BLaER1 treated with 17β-estradiol and CSF1 and Interleukin-3, amounts not matched to agents 10 nM and 100 nM (cell line): ENCODE results near the gene ANTKMT.

Experiments used
- H3K27ac ChIP-seq, 11 experiments: shearing (Covaris generic); formaldehyde crosslinking; 2 replicates each; pipeline ENCODE4 v1.8.1; 2022
- H3K27me3 ChIP-seq, 11 experiments: shearing (Covaris generic); formaldehyde crosslinking; 2 replicates each; pipeline ENCODE4 v1.8.1; 2022
- H3K36me3 ChIP-seq, 11 experiments: shearing (Covaris generic); formaldehyde crosslinking; 2 replicates each; pipeline ENCODE4 v1.8.1; 2022
- H3K4me1 ChIP-seq, 10 experiments: shearing (Covaris generic); formaldehyde crosslinking; 2 replicates each; pipeline ENCODE4 v1.8.1; 2022
- H3K4me2 ChIP-seq, 11 experiments: shearing (Covaris generic); formaldehyde crosslinking; 2 replicates each; pipeline ENCODE4 v1.8.1; 2022
- H3K4me3 ChIP-seq, 10 experiments: shearing (Covaris generic); formaldehyde crosslinking; 2 replicates each; pipeline ENCODE4 v1.8.1; 2022
- H3K9ac ChIP-seq, 11 experiments: shearing (Covaris generic); formaldehyde crosslinking; 2 replicates each; pipeline ENCODE4 v1.8.1; 2022
- H3K9me3 ChIP-seq, 11 experiments: shearing (Covaris generic); formaldehyde crosslinking; replicated peaks in 1 of 11; 2 replicates each; pipeline ENCODE4 v1.8.1; 2022
- H4K20me1 ChIP-seq, 11 experiments: shearing (Covaris generic); formaldehyde crosslinking; 2 replicates each; pipeline ENCODE4 v1.8.1; 2022
- Cebpa-rat ChIP-seq, 11 experiments: shearing (Covaris generic); IDR thresholded peaks; 2 replicates each; pipeline ENCODE4 v1.8.1; 2022

ANTKMT gene, protein sequence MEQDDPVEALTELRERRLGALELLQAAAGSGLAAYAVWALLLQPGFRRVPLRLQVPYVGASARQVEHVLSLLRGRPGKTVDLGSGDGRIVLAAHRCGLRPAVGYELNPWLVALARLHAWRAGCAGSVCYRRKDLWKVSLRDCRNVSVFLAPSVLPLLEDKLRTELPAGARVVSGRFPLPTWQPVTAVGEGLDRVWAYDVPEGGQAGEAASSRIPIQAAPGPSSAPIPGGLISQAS

DNA sequence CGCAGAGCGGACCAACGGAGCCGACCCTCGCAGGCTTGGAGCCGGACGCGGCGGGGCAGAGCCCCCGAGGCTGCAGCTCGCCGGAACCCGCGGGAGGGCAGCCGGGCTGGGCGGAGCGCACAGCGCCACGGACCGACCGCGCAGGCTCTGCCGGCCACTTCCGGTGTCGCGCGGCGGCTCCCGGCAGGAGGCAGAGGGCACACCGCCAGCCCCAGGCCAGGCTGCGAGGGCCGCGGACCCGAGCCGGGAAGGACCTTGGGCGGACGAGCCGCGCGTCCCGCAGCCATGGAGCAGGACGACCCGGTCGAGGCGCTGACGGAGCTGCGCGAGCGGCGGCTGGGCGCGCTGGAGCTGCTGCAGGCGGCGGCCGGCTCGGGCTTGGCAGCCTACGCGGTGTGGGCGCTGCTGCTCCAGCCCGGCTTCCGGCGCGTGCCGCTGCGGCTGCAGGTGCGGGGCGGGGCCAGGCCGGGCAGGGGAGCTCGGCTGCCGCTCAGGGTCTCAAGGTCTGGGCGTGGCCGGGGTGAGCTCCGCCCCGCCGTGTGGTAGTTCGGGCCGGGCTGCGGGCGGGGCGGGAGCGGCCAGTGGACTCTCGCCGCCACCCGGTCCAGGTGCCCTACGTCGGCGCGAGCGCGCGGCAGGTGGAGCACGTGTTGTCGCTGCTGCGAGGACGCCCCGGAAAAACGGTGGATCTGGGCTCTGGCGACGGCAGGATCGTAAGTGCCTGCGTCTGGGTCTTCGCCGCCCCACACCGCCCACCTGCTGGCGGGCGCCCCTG, at the start of gene ANTKMT:
TSS of gene ANTKMT (plus strand) at position 157 of the 775 bp plus-strand sequence. CDS start at position 286, 129 bp downstream.
- H3K4me2 ChIP-seq = peak within 1 kb of the TSS; percentile 96 to 100 (median 100)
- peaks cover 32 to 96% (median 76%) of the 10 kb centered on the region in 11 experiments; a peak in 21 of 22 replicates for H4K20me1 ChIP-seq
- H3K27ac ChIP-seq = peak within 1 kb of the TSS; percentile 20 to 86 (median 79); a peak in 21 of 22 replicates

DNA sequence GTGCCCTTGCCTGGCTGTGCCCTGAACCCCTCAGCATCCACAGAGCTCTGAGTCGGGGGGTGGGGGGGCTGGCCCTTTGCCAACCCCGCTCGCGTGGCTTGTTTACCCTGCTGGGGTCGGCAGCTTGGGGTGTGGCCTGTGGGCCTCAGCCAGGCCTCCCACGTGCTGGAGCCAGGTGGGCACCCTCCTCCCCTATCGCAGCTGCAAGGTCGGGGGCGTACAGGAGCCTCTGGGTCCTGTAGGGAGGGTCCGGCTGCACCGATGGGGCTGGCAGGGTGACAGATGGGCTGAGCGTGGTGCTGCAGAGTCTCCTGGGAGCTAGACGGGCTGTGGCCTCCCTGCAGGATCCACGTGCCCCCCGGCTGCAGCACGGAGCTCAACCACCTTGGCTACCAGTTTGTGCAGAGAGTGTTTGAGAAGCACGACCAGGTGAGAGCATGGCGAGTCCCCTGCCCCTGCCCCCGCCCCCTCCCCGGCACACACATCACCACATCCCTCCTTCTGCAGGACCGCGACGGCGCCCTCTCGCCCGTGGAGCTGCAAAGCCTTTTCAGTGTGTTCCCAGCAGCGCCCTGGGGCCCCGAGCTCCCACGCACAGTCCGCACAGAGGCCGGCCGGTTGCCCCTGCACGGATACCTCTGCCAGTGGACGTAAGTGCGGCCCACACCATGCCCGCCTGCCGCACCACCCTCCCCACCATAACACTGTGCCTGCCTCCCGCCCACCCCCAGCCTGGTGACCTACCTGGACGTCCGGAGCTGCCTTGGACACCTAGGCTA, 49.4 kb upstream of the ANTKMT start:
- Histone ChIP-seq H3K9me3 (no peaks in the 10 kb centered on the region), H3K4me3 (no peak overlapping the region), H3K4me1 (peaks cover 22 to 42% (median 31%) of the 10 kb centered on the region in 10 experiments), H3K27ac (no peak overlapping the region), H3K4me2 (no peak overlapping the region), H3K9ac (peak overlapping the region in 1 of 11 experiments; percentile 29; a peak in 2 of 22 replicates), H3K36me3 (peaks cover 49 to 59% (median 52%) of the 10 kb centered on the region in 11 experiments), H3K27me3 (peaks cover 12 to 29% (median 17%) of the 10 kb centered on the region in 11 experiments), H4K20me1 (peaks cover 34 to 82% (median 75%) of the 10 kb centered on the region in 11 experiments; a peak in 21 of 22 replicates)
- no peak for TF ChIP-seq Cebpa-rat (IDR thresholded peaks at IDR 0.05)

More for the DNA sequence above, at the start of gene ANTKMT:
- H3K4me3 ChIP-seq = peak within 1 kb of the TSS; percentile 67 to 80 (median 73)
- peaks cover 58 to 99% (median 96%) of the 10 kb centered on the region in 10 experiments for H3K4me1 ChIP-seq
- no peak for TF ChIP-seq Cebpa-rat (IDR thresholded peaks at IDR 0.05)
- peaks cover 5 to 61% (median 10%) of the 10 kb centered on the region in 11 experiments for H3K27me3 ChIP-seq
- 0 out of 22 replicates have a peak, but pooled peaks cover 0 to 6% (median 0%) of the 10 kb centered on the region in 11 experiments for H3K36me3 ChIP-seq
- peak within 1 kb of the TSS; percentile 73 to 87 (median 81) for H3K9ac ChIP-seq
- no peaks in the 10 kb centered on the region for H3K9me3 ChIP-seq

DNA sequence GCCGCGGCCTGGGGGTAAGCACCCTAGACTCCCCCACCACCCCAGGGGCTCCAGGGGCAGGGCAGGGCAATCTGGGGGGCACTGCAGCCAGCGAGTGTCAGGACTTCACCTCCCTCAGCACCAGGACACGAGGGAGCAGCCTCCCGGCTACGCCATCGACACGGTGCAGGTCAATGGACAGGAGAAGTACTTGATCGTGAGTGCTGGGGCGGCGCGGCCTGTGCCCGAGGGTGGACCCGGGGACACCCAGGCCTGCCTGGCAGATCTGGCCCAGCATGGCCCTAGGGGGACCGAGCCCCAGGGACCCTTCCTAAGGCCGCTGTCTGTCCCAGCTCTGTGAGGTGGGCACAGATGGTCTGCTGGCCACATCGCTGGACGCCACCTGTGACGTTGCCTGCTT, 48.6 kb upstream of the ANTKMT start:
- peaks cover 49 to 59% (median 52%) of the 10 kb centered on the region in 11 experiments for H3K36me3 ChIP-seq
- peaks cover 14 to 35% (median 26%) of the 10 kb centered on the region in 10 experiments for H3K4me1 ChIP-seq
- H3K9me3 ChIP-seq = no peaks in the 10 kb centered on the region
- peaks cover 34 to 90% (median 82%) of the 10 kb centered on the region in 11 experiments; a peak in 21 of 22 replicates for H4K20me1 ChIP-seq
- peaks cover 12 to 29% (median 17%) of the 10 kb centered on the region in 11 experiments for H3K27me3 ChIP-seq
- TF ChIP-seq Cebpa-rat (IDR thresholded peaks at IDR 0.05) = no peak
- H3K4me3 ChIP-seq = no peak overlapping the region
- no peak overlapping the region for H3K9ac ChIP-seq
- H3K4me2 ChIP-seq = no peak overlapping the region
- H3K27ac ChIP-seq = no peak overlapping the region

DNA sequence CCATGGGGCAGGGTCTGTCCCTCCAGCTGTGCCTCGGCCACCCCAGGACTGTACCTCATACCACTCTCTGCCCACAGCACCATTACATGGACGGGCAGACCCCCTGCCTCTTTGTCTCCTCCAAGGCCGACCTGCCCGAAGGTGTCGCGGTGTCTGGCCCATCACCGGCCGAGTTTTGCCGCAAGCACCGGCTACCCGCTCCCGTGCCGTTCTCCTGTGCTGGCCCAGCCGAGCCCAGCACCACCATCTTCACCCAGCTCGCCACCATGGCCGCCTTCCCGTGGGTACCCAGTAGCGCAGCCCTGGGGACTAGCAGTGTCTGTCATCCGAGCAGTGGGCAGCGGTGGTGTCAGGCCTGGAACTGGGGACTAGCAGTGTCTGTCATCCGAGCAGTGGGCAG, 48.1 kb upstream of the ANTKMT start:
- Histone ChIP-seq H3K27ac (no peak overlapping the region), H3K4me3 (no peak overlapping the region), H3K36me3 (peaks cover 49 to 59% (median 52%) of the 10 kb centered on the region in 11 experiments), H3K4me2 (no peak overlapping the region), H3K9me3 (no peaks in the 10 kb centered on the region), H3K27me3 (peaks cover 12 to 29% (median 17%) of the 10 kb centered on the region in 11 experiments), H4K20me1 (peaks cover 34 to 95% (median 82%) of the 10 kb centered on the region in 11 experiments; a peak in 21 of 22 replicates), H3K4me1 (peaks cover 11 to 32% (median 22%) of the 10 kb centered on the region in 10 experiments), H3K9ac (no peak overlapping the region)
- no peak for TF ChIP-seq Cebpa-rat (IDR thresholded peaks at IDR 0.05)

DNA sequence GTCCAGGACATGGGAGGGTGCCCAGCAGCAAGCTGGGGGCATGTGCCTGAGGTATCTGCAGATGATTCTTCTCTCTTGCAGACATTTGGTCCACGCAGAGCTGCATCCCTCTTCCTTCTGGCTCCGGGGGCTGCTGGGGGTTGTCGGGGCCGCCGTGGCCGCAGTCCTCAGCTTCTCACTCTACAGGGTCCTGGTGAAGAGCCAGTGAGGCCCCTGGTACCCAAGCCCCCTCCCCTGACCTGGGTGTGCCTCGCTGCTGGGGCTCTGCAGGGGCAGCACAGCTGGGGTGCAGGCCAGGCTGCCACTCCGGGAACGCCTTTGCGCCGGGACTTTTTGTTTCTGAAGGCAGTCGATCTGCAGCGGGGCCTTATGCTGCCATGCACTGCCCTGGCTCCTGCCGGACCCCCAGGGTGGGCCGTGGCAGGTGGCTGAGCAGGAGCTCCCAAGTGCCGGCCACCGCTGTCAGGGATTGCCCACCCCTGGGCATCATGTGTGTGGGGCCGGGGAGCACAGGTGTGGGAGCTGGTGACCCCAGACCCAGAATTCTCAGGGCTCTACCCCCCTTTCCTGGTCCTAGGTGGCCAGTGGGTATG, 47.5 kb upstream of the ANTKMT start:
- H3K4me2 ChIP-seq = no peak overlapping the region
- H4K20me1 ChIP-seq = peaks cover 34 to 99% (median 84%) of the 10 kb centered on the region in 11 experiments; a peak in 21 of 22 replicates
- peaks cover 49 to 59% (median 52%) of the 10 kb centered on the region in 11 experiments for H3K36me3 ChIP-seq
- no peak overlapping the region for H3K9ac ChIP-seq
- H3K4me1 ChIP-seq = peaks cover 11 to 32% (median 23%) of the 10 kb centered on the region in 10 experiments
- no peak overlapping the region for H3K27ac ChIP-seq
- H3K9me3 ChIP-seq = no peaks in the 10 kb centered on the region
- TF ChIP-seq Cebpa-rat (IDR thresholded peaks at IDR 0.05) = no peak
- peaks cover 12 to 29% (median 17%) of the 10 kb centered on the region in 11 experiments for H3K27me3 ChIP-seq
- no peak overlapping the region for H3K4me3 ChIP-seq

DNA sequence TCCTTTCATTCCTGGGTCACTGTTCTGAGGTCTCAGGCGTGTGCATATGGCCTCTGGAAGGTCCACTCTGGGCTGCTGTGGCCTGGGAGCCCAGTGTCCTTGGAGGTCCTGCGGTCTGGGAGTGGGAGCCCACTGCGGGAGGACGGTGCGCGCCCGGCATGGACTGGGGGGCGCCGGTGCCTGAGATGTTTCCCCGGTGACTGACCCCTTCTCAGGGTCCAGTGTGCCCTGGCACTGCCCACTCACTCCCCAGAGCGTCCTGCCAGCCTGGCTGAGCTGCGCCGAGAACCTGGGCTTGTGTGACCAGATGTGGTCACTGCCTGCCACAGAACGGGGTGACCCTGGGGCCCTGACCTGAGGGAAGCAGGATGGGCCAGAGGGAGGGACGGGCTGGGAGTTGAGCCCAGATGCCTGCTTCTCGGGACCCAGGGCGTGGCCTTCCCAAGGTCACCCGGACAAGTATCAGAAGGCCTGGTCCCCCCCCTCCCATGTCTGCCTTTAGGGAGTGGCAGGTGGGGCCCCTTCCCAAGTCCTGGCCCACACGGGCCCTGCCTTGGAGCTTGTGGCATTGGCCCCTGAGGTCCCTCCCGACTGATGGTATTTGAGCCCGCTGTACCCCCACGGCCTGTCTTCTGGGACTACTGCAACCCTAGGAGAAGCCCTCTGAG, 46.6 kb upstream of the ANTKMT start:
- Histone ChIP-seq H4K20me1 (peaks cover 34 to 97% (median 81%) of the 10 kb centered on the region in 11 experiments; a peak in 21 of 22 replicates), H3K4me1 (peaks cover 5 to 34% (median 23%) of the 10 kb centered on the region in 10 experiments; a peak in 19 of 20 replicates), H3K36me3 (peaks cover 48 to 55% (median 51%) of the 10 kb centered on the region in 11 experiments), H3K4me2 (peak overlapping the region in 7 of 11 experiments; percentile 21 to 48 (median 38); a peak in 9 of 22 replicates), H3K9me3 (no peaks in the 10 kb centered on the region), H3K27ac (no peak overlapping the region), H3K4me3 (no peak overlapping the region), H3K9ac (peak overlapping the region in 2 of 11 experiments; percentile 8 to 17; a peak in 2 of 22 replicates), H3K27me3 (peaks cover 12 to 29% (median 17%) of the 10 kb centered on the region in 11 experiments)
- TF ChIP-seq Cebpa-rat (IDR thresholded peaks at IDR 0.05) = no peak

DNA sequence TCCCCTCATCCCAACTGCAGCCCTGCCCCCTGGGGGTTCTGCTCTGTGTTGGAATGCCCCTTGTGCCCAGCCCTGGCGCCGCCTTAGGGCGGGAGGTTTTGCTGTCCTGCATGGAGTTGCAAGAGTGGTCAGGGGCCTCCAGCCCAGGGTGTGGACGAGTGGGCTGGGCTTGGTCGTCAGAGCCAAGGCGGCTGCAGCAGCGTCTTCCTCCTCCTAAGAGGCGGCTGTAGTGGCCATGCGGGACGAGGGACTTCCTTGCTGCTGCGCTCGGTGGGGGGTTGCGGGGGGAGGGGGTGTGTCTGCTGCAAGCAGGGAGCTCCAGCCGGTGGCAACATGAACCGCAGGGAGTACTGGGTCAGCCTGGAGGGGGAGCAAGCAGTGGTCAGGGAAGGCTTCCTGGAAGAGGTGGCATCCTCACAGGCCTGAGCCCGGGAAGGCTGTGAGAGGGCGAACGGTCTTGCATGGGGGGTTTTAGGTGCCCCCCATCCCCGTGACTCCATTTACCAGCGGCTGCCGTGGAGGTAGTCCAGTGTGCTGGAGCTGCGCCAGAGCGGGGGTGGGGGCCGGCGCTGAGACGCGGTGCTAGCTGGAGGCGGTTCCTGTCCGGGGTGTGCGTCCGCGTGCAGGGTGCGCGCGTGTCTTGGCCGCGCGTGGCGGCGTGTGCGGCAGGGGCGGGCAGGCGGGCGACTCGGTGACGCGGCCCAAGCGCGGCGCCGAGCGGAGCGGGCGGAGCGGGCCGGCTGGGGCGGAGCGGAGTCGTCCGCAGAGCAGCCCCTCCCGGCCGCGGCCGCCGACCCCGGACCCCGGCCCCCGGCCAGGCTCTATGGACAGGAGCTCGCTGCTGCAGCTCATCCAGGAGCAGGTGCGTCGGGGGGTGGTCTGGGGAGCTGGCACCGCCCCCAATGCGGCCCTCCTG, 45.7 kb upstream of the ANTKMT start, which contains the start of gene RHBDL1:
TSS of gene RHBDL1 (plus strand) at position 704 of the 916 bp plus-strand sequence. CDS start at position 824, 120 bp downstream.
- Histone ChIP-seq H4K20me1 (peaks cover 34 to 89% (median 72%) of the 10 kb centered on the region in 11 experiments; a peak in 21 of 22 replicates), H3K9ac (peak within 1 kb of the TSS in 2 of 11 experiments; percentile 8 to 17; a peak in 2 of 22 replicates), H3K36me3 (peaks cover 40 to 46% (median 43%) of the 10 kb centered on the region in 11 experiments), H3K4me1 (peaks cover 0 to 27% (median 18%) of the 10 kb centered on the region in 10 experiments; a peak in 16 of 20 replicates), H3K9me3 (no peaks in the 10 kb centered on the region), H3K27me3 (peaks cover 12 to 29% (median 17%) of the 10 kb centered on the region in 11 experiments), H3K4me2 (peak within 1 kb of the TSS in 8 of 11 experiments; percentile 15 to 48 (median 36); a peak in 14 of 22 replicates), H3K27ac (no peak within 1 kb of the TSS), H3K4me3 (no peak within 1 kb of the TSS)
- no peak for TF ChIP-seq Cebpa-rat (IDR thresholded peaks at IDR 0.05)
